NCI-H128 (cell line): ENCODE results near the gene CAPRIN2.

ENCODE experiments used
- DNase-seq: peaks from one replicate; lab custom pipeline; 2025; ENCODE audit not compliant: unreplicated experiment; lab: John Stamatoyannopoulos, UW

Gene CAPRIN2, protein sequence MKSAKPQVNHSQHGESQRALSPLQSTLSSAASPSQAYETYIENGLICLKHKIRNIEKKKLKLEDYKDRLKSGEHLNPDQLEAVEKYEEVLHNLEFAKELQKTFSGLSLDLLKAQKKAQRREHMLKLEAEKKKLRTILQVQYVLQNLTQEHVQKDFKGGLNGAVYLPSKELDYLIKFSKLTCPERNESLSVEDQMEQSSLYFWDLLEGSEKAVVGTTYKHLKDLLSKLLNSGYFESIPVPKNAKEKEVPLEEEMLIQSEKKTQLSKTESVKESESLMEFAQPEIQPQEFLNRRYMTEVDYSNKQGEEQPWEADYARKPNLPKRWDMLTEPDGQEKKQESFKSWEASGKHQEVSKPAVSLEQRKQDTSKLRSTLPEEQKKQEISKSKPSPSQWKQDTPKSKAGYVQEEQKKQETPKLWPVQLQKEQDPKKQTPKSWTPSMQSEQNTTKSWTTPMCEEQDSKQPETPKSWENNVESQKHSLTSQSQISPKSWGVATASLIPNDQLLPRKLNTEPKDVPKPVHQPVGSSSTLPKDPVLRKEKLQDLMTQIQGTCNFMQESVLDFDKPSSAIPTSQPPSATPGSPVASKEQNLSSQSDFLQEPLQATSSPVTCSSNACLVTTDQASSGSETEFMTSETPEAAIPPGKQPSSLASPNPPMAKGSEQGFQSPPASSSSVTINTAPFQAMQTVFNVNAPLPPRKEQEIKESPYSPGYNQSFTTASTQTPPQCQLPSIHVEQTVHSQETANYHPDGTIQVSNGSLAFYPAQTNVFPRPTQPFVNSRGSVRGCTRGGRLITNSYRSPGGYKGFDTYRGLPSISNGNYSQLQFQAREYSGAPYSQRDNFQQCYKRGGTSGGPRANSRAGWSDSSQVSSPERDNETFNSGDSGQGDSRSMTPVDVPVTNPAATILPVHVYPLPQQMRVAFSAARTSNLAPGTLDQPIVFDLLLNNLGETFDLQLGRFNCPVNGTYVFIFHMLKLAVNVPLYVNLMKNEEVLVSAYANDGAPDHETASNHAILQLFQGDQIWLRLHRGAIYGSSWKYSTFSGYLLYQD

DNA sequence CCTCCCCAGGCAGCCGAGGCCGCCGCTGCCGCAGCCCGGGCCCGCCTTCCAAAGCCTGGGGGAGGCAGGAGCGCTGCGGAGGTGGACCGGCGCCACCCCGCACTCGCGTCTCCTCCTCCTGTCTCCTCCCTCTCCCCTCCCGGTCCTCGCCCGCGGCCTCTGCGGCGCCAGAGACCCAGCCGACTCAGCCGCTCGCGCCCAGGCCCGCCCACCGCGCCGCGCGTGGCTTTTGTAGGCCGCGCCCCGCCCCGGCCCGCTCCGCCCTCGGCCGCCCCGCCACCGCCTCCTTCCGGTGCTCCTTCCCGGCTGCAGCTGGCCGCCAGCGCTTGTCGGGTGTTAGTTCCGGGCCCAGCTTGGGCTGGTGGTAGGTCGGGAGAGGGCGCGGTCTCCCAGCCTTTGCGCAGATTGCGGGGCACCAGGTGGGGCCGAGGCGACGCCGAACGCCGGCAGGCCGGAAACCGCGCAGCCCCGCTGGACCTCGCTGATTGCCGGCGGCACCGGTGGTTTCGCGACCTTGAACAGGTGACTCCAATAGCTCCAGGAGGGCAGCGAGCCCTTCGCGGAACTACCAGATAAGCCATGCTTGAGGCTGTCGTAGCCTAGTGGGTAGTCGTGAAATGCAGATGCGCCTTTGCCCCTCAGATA, at the start of gene CAPRIN2:
CAPRIN2 (minus strand) TSS at position 202 of the 645 bp plus-strand sequence. CDS start 1,431 bp downstream, outside the sequence.
- DNase-seq, result peak; percentile 90

DNA sequence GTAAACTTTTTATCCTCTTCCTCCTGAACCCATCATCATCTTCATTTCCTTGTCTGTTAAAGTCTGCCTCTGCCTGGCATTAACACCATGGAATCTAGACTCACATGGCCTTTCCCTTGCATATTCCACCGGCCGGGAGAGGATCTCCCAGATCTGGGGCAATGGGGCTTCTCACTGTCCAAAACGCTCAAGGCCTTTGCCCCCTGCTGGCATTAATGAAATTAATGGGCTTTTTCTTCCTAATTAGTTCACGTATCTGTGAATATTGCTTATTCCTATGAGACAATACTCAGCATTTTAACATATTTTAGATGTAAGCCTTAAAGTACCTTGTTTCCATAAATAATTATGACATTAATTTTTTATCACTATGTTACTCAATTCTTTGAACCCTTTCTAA, 42.9 kb upstream of the CAPRIN2 start:
- DNase-seq, result no peak

- DNase-seq, result no peak
Observed at GRCh38 chr12:30796891-30797371, 42.2 kb upstream of the CAPRIN2 start.

DNA sequence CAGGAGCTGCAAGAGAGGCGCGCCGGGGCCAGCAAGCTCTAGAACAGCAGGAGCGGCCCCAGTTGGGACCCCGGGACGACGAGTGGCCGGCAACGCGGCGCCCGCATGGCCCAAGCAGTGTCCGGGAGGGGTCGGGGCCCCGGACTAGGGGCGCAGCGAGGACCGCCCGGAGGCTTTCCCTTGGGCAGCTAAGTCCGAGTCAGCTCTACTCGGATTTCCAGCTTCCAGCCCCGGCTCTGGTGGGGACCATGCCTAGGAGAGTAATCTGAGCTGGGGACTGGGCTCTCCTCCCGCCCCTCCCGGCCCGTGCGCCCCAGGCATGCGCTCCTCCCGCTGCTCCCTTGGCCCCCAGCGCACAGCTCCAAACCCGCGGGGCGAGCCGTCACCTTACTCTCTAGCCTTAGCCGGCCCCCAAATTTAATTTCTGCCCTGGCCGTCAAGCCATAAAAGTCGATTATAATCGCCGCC, 41.6 kb upstream of the CAPRIN2 start:
- no peak for DNase-seq

- no peak for DNase-seq
Observed at GRCh38 chr12:30795410-30796312, 40.9 kb upstream of the CAPRIN2 start.

DNA sequence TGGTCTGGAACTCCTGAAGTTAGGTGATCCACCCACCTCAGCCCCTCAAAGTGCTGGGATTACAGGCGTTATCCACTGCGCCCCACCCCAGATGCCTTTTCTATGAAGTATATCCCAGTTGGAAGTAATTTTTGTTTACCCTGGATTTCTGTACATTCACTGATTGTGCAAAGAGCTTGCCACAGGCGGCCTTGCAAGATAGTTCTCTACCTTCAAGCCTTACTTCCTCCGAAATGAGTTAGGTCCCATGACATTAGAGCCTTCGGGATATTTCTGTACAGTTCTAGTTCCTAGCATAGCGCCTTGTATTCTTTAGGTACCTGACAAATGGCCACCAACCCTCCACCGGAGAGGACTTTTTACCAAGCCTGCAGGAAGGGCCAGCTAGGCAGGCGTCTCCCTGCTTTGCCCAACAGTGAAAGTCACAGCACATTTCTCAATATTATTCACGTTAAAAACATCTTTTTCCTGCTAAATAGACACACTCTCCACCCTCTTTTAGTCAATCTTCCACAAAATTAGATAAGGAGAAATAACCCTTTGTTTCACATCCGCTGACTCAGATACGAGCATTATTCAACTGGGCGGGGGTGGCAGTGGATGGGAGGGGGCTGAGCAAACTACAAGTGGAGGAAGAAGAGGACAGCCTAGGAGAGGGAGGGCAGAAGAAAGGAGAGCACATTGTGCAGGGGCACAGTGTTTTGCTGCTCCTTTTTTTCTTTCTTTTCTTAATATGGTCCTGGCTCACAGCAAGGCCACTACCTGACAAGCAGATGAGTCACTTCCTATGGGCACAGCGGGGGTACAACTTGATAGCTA, 40.0 kb upstream of the CAPRIN2 start:
- no peak for DNase-seq

DNA sequence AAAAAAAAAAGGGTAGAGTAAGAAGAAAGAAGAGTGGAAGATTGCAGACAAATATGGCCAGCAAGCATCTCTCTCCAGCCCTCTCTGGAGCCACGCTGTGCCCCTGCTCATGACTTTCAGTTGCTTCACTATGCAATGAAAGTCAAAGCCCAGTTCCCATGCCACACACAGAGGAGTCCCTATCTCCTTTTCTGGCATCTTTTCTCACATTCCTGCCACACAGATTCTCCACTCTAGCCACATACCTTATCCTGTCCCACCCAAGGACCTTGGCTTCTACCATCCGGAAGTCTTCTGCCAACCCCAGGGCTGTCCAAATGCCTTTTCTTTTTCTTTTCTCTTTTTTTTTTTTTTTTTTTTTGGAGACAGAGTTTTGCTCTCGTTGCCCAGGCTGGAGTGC, 39.3 kb upstream of the CAPRIN2 start:
- no peak for DNase-seq

DNA sequence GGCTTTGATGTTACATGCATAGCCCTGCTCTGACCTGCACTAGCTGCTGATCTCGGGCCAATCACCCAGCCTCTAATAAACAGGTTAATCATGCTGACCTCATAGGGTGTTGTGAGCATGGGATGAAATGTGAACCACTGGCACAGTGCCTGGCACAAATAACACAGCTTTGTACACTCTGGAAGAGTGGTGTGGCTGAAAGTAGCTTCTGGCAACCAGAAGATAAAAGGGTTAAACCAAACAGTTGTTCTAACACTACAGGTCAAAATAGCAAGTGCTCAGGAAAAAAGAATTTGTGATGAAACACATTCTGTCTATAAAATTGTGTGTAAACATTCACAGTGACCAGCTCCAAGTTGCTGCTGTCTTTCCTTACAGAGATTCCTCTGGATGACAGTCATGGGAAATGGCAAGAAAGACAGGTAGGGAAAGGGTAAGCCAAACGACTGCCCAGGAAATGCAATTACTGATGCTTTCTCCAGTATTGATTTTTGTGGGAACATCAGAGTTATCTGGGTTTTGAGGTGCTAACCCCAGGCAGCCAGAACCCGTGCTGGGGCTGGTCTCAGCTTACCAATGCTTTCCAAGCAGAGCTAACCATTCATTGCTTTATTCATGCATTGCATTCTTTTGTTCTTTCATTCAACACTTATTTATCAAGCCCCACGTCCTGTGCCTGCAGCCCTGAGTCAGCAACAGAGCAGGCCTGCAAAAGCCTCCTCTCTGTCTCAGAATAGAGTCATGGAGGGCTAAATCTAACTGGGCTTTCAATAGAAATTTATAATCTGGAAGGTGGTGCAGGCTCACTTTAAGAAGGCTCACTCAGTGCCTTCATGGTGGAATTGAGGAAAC, 38.1 kb upstream of the CAPRIN2 start:
- no peak for DNase-seq

- no peak for DNase-seq
Observed at GRCh38 chr12:30792085-30792484, 37.3 kb upstream of the CAPRIN2 start.

DNA sequence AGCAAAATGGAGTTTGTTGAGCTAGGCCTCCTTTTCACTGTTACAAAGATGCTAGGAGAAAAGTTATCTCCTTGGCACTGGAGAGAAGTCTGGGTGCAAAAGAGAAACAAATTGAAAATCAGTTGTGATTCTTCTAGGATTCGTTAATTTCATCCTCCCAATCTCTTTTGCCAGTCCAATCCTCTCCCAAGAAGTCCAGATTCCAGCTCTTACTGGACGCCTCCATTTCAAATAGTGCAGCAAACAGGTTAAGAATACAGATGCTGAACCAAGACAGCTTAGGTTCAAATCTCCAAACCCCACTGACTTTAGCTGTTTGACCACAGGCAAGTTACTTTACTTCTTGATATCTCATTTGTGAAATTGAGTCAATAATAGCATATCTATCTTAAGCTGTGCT, 34.0 kb upstream of the CAPRIN2 start:
- DNase-seq, result no peak

DNA sequence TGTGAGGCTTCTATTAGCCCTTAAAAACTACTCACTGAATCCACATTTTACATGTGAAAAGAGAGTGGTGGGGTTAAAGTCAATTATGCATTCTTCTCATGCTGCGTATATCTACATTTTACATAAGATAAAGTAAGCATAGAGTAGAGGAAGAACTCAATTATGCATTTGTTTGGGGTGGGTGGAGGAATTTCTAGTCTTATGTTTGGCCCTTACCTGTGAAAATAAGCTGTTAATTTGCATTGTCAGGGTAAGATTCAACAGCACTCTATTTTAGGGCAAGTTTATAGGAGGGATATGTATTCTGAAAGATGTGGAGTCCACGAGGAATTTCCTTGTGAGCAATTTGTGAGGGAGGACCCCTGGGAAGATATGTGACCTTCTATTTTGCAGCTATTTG, 30.9 kb upstream of the CAPRIN2 start:
- DNase-seq, result no peak

DNA sequence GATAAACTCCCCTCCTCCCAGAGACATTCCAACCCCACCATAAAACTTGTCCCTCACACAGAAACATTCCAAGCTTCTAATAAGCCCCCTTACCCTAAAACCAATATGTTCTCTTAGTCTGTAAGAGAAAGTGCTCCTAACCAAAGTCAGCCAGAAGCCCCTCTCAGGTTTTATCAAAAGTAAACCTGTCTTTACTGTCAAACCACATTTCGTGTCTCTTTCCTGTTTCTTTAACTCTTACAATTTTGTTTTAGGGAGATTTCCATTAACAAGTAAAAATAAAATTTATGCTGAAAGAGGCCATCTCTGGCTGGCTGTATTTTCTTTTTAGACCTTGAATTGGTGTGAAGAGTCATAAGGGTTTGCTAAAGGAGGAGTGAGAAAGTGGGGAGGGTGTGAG, 29.8 kb upstream of the CAPRIN2 start:
- DNase-seq, result no peak

- no peak for DNase-seq
Observed at GRCh38 chr12:30783946-30784345, 29.2 kb upstream of the CAPRIN2 start.

GRCh38 chr12:30782316-30783173, 27.8 kb upstream of the CAPRIN2 start:
- DNase-seq, result no peak

- no peak for DNase-seq
Observed at GRCh38 chr12:30779578-30779977, 24.8 kb upstream of the CAPRIN2 start.

GRCh38 chr12:30779178-30779577, 24.4 kb upstream of the CAPRIN2 start:
- no peak for DNase-seq

GRCh38 chr12:30774599-30774998, 19.8 kb upstream of the CAPRIN2 start:
- no peak for DNase-seq
